ENCODE data around the gene NTNG2. TPM values are rescaled to one million over a fixed set of nuclear protein-coding genes. Genes with fewer than 3 reads are reported as not detected.
"Not testable (repeated sequence)": the region's sequence is repeated elsewhere in the genome, so short reads cannot be mapped to it uniquely, and the experiment has no call there.

The NTNG2 gene, protein sequence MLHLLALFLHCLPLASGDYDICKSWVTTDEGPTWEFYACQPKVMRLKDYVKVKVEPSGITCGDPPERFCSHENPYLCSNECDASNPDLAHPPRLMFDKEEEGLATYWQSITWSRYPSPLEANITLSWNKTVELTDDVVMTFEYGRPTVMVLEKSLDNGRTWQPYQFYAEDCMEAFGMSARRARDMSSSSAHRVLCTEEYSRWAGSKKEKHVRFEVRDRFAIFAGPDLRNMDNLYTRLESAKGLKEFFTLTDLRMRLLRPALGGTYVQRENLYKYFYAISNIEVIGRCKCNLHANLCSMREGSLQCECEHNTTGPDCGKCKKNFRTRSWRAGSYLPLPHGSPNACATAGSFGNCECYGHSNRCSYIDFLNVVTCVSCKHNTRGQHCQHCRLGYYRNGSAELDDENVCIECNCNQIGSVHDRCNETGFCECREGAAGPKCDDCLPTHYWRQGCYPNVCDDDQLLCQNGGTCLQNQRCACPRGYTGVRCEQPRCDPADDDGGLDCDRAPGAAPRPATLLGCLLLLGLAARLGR
- under 0.01 and 0.77 TPM in 2 replicates for total RNA-seq

DNA sequence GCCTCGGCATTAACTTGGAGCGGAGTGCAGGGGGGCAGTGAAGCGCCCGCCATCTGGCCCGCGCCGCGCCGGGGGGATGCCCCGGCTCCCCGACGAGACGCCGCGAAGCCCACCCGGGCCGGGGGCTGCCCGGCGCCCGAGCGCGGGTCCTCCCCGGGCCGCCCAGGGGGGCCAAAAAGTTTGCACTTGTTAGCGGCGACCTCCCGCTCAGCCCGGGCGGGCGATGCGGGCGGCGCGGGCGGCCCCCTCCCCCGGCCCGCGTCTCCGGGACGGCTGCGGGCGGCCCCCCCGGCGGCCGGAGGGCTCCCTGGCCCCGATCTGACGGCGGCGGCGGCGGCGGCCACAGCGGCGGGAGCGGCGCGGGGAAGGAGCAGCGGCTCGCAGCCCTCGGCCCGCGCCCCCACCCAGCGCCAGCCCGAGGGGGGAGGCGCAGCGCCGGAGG lies at the start of gene NTNG2:
Gene NTNG2 (plus strand): TSS at position 316 of the 442 bp plus-strand sequence. CDS start 4,774 bp downstream, outside the sequence.
- no peak for DNase-seq (ENCODE audit: low read depth in 2 of 2)

DNA sequence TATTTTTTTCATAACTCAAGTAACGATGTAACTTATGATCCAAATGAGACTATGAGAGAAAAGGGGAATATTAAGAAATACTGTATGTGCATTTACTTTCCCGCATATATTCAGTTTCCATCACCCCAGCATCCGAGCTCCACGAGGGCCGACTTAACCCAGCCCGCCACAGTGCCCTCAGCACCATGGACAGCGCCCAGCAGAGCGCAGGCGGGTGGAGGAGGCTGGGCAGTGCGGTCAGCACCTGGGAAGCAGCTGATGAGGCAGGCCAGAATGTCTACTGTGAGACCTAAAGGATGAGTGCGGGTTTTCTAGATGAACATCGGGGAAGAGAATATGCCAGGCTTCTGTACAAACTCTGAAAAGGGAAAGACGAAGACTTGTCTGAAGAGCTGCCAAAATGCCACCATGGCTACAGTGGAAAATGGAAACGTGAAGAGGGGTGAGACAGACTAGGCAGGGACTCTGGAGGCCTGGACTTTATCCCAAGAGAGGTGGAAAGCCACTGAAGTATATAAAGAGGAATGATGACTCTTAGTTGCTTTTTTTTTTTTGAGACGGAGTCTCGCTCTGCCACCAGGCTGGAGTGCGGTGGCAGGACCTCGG lies 47.7 kb upstream of the NTNG2 start:
- peak; percentile 20 to 60 for DNase-seq (ENCODE audit: low read depth in 2 of 2)

DNA sequence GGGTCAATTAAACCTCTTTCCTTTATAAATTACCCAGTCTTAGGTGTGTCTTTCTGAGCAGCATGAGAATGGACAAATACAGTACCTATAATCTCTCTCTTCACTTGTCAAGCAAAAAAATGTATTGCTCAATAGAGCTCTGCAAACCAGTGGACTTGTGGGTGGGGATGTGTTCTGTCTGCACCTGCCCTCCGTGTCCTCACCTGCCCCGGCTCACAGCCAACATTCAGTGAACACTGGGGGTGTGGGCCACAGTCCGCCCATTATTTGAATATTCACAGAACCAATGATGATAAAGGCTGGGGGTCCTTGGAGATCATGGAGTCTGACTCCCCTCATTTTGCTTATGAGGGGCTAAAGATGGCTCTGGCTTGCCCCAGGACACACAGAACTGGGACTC lies 45.3 kb upstream of the NTNG2 start:
- DNase-seq (ENCODE audit: low read depth in 2 of 2) = no peak

DNA sequence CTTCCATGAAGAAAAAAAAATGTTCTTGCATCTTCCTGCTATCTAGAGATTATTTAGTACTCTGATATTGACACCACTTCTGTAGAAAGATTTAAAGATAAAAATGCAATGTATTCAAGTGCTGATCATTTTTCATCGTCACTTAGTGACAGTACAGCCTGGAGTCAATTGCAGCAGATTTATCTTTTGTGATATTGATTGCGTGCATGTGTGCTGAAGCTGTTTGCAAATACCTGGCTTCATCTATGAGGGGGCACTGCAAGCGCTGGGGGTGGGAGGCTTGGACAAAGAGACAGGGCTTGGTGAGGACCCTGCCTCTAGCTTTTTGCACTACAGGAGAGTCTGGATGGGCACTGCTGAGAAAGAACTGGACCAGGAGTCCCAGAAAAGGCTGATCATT lies 44.2 kb upstream of the NTNG2 start:
- DNase-seq (ENCODE audit: low read depth in 2 of 2) = no peak

DNA sequence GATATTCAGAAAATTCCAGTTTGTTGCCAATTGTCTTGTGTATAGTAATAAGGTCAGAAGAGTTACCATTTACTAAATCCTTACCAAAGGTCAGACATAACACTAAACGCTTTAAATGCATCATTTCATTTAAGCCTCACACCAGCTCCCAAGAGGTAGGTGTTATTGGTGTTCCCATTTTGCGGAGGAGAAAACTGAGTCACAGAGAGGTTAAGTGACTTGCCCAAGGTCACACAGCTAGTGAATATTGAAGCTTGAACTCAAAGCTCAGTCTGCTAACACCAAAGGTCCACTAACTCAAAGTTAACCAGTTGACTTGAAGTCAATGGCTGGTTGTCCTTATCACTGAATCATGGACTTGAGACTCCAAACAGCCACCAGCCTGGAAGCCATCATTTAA lies 40.8 kb upstream of the NTNG2 start:
- no peak for DNase-seq (ENCODE audit: low read depth in 2 of 2)

DNA sequence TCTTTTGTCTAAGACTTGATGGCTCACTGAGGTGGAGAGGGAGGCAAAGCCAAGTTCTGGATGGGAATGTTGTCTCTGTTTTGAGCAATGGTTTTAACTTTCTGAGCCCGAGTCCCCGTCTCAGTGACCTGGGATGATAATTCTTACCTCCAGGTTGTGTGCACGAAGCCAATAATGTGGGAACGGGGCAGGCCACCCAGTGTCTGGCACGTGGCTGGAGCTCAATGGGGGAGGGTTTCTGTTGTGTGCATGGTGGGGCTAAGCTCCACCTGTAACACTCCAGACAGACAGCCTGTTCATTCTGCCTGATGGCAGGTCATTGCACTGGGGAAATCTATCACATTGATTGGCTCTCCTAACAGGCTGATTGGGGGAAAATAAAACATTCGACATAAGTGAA lies 37.1 kb upstream of the NTNG2 start:
- no peak for DNase-seq (ENCODE audit: low read depth in 2 of 2)

DNA sequence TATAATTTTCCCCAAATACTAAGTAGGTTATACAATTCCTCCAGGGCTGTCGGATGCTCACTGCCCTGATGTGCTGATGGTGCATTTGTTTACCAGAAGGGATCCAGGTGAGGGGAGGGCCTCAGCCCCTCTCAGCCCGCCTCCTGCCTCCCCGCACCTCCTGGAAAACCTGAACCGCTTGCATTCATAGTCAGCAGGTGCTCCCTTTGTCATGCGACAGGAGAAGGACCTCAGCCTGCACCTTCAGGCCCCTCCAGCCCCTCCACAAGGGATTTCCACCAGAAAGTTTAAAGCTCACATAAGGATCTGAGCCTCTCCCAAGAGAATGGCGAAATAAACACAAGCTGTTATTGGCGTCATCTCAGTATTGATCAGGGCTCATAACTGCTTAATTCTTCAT lies 36.5 kb upstream of the NTNG2 start:
- DNase-seq (ENCODE audit: low read depth in 2 of 2) = no peak

DNA sequence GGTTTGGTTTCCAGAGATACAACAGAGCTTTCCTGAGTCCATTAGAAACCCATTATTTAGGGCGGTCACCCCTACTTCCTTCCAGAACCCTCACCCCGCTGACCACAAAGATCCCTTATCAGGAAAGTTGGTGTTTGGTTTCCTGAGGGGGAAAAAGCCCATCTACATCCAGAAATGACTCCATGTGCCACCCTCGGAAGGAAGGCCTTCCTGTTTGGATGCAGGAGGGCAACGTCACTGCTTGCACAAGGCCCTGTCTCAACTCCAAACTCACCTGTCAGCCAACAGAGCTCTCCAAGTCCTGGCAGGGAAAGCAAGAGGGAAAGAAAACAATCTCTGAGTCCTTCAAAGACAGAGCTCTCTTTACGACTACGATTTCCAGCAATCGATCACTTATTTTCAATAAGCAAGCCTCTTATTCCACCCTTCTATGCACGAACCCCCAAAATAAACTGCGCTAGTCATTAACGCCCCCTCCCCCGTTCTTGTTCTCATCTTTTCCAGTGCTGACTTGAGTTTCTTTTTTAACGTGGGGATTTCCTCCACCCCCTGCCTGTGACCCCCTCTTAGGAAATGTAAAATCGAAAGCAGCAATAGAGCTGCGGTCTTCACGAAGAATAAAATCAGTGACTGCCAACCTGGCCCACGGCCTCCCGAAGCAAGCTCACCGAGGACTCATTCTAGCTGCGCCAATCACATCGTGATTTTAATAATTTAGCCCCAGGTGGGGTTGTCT lies 35.7 kb upstream of the NTNG2 start:
- no peak for DNase-seq (ENCODE audit: low read depth in 2 of 2)

DNA sequence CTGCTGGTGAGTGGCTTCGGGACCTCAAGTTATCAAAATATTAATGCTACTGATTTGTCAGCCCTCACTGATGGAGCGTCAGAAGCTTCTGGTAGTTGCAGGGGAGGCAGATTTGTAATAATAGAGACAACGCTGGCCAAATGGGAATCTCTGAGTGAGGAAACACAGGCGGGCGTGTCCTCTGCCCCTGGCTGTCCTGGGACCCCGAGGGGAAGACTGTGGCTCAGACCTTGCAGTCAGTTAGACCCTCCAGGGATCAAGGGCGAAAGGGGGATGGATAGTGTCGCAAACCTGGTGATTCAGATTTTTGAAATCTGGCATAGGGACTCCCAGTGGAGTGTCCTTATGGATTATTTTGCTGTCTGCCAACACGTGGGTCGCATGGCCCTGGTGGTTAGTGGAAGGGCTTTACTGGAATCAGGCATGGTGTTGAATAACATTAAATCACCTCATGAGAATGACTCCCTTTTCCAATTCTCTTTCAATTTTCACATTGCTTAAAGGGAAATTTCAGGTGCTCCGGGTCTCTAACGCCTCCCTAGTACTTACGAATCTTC lies 35.1 kb upstream of the NTNG2 start:
- no peak for DNase-seq (ENCODE audit: low read depth in 2 of 2)

DNA sequence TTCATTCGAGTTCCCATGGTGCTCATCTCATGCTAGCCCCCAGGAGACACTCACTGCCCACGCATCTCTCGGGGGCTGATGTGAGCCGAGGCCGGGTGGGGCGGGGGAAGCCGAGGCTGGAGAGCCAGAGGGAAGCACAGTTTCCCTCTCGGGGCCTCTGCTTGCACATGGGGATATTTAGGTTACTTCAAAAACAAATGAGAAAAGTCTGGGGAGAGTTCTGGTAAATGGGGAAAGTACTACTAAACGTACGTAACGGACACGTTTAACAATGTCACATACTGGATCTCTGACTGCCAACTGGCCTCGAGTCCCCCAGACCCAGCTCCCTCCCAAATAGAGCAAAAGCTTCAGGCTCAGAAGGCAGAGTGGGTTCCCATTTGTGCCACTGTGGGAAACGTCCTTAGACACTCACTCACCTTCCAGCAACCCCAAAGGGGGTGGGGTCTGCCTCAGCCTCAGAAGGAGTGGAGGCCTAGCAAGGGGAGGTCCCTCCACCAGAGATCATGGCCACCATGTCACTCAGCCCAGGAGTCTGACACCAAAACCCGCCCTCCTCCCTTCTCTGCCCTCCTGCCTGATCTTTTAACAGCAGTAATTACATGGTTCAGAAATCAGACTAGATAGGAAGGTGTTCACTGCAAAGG lies 33.8 kb upstream of the NTNG2 start:
- no peak for DNase-seq (ENCODE audit: low read depth in 2 of 2)

DNA sequence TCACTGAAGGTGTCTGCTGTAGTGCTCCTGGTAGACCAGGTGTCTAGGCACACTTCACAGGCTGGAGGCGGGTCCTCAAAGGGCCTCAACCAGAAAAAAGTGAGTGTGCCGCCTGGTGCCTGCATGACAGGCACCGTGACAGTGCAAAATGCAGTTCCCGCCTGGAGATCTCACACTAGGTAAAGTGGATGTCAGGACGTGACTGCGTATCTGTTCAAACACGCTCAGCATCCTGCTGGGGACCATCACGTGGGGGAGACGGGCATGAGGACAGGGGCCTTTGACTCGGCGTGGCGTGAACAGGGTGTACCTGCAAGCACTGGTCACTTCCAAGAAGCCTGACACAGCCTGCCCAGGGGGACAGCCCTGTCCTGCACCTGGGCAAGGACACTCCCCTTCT lies 32.3 kb upstream of the NTNG2 start:
- DNase-seq (ENCODE audit: low read depth in 2 of 2) = no peak

DNA sequence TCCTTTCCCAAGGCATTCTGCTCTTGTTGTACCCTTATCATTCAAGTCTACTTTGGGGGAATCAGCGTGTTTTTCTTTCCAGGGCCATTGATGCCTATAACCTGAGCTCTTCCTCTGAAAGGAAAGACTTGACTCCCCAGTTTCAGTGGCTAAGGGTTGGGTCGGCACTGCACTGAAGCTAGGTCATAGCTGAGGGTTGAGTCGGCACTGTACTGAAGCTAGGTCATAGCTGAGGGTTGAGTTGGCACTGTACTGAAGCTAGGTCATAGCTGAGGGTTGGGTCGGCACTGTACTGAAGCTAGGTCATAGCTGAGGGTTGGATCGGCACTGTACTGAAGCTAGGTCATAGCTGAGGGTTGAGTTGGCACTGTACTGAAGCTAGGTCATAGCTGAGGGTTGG lies 27.8 kb upstream of the NTNG2 start:
- DNase-seq (ENCODE audit: low read depth in 2 of 2) = not testable (repeated sequence)

DNA sequence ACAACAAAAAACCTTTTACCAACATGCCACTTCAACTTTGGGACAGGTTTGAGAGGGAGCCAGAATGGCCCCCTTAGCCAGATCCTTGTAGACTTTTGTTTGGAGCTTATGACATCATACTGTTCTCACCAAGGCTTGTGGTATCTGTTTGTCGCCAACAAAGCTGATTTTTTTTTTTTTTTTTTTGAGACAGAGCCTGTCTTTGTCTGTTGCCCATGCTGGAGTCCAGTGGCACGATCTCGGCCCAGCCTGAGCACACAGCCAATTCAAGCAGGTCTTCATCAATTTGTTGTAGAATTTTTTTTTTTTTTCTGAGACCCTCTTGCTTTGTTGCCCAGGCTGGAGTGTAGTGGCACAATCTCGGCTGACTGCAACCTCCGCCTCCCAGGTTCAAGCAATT lies 26.4 kb upstream of the NTNG2 start:
- no peak for DNase-seq (ENCODE audit: low read depth in 2 of 2)

DNA sequence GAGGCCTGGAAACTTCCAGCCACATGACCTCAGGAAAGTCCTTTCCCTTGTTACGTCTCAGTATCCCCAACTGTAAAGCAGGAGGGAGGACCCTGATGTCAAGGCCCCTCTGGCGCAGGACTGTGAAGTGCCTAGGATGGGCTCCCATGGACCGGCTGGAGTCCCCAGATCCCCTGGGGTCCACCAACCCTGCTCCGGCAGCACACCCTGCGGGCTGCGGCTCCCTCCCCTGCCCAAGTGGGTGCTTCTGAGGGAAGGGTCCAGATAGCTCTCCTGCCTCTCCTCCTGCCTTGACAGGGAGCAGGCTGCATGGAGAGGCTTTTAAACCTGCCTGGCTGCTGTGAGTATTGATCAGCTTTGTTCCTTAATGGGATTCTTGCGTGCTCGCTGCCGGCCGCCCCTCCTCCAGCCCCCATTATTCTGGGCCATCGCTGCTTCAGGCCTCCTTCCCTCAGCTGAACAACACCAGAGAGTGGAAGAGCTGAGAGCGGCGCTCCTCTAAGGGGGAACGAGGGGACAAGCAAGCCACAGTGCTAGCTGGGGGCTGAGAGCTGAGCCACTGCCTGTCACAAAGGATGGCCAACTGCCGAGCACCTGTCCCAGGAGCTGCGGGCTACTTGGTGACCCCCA lies 25.6 kb upstream of the NTNG2 start:
- DNase-seq (ENCODE audit: low read depth in 2 of 2) = no peak

DNA sequence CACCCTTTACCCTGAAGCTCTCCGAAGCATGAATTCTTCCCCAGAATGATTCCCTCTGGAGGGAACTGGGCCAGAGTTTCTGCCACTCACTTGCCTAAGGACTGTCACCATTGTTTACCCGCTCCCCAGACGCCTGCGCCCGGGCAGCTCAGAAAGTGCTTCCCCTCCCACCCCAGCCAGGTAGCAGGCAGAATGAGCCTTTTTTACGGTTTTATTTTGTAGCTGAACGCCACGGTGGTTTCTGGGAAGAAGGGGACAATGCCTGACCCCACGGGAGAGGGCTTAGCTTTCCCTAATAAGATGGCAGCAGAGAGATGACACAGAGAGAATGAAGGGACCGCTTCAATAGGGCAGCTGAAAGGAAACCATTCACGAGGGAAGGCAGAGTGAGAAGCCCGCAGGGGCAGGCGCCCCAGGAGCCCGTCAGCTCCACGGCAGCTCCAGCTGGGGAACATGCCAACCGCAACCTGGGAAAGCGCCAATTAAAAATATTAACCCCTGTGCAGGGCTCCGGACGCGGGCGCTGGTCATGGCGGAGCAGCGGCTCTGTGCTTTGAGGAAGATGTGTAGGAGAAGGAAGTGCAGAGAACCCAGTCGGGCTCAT lies 20.4 kb upstream of the NTNG2 start:
- no peak for DNase-seq (ENCODE audit: low read depth in 2 of 2)

DNA sequence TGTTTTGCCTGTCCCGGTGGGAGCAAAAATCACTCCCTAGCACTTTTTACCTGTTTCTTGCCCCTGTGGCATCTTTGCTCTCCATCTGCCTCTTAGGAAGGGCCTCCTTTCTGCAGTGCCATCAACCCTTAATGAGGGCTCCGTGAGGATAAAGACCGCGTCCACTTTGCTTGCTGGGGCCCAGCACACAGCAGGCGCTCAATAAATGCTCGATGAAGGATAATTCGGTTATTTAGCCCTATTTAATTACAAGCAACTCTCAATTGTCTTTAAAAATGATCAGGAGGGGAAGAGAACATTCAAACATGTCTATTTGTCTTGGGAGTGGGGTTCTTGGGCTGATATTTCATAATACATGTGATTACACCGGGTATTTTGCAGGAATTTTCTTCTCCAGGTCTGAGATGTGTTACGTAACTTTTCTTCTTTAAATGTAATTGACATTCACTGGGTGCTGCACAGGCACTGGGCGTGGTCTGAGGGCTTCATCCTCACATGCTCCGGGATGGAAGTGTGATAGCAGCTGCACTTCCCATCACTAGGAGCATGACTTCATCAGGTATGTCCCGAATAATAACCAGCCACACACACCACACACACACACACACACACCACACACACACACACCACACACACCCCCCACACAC lies 19.8 kb upstream of the NTNG2 start:
- DNase-seq (ENCODE audit: low read depth in 2 of 2) = no peak

DNA sequence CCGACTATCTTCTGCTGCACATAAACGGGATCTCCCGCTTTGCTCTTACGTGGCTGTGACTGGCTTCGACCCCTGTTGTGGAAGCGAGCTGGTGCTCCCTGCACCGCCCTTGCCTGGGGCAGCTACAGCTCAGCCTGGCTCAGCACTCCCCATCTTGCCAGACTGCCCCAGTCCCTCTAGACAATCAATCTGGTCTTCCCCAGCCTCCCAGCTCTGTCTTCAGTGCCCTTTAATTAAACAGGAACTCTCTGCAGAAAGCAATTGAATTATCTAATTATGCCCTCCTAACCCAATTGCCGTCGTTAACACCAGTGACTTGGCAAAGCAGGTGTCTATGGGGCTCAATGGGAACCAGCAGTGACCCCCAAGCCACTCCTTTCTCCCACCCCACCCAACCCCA lies 18.9 kb upstream of the NTNG2 start:
- no peak for DNase-seq (ENCODE audit: low read depth in 2 of 2)

DNA sequence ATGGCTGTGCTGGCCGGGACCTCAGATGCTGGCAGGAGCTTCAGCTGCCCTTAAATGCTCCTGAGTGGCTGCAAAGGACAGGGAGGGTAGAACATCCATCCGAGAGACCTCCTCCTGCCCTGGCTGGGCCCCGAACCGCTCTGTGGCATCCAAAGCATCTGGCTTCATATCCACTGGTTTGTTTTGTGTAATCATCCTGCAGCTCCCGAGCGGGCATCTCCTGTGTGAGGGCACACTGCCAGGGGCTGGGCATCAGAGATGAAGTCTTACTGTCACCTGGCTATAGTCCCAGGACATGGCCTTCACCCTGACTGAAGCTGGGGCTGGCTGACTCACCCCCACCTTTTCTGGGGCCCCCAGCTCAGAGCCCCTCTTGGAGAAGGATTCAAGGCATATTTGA lies 18.5 kb upstream of the NTNG2 start:
- DNase-seq (ENCODE audit: low read depth in 2 of 2) = no peak

DNA sequence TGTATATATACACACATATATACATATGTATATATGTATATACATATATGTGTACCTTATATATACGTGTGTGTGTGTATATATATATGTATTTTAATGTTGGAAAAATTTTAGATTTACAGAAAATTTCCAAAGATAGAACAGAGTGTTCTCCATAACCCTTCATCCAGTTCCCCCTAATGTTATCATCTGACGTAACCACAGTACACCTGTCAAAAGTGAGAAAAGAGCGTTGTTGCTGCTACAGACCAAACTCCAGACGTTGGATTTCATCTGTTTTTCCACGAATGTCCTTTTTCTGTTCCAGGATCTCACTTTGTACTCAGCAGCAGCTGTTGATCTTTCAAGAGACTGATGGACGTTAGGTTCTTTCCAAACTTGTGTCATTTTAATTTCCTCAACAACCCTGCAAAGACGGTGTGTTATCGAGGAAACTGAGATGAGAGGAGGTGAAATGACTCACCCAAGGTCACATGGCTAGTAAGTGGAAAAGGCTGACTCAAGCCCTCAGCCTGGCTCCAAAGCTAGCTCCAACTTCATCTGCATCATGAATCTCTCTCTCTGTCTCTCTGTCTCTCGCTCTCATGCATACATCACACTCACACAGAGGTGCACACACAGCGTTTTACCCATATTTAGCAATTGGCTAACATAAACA lies 17.0 kb upstream of the NTNG2 start:
- peak in 1 of 2 donors; percentile 41 for DNase-seq (ENCODE audit: low read depth in 2 of 2)

Data from dermis microvascular lymphatic vessel endothelial cell (primary cell).